Adrenal gland (tissue), 5 donors: Measurements from ENCODE around the gene NLRC5.

ENCODE experiments used
- POLR2A ChIP-seq, 2 donors: fragments of 450-650 bp; IDR thresholded peaks; one replicate each; pipeline ENCODE4 v1.6.1; 2017; ENCODE audit warnings: antibody characterized with exemption in 2 of 2, mild to moderate bottlenecking in 2 of 2, moderate library complexity in 1 of 2
- TF ChIP-seq, protein P1 (sequence below), 6 experiments: fragments of 450-650 bp in 4 of 6; fragments of 200-600 bp in 2 of 6; sonication (generic) in 1 of 6; IDR thresholded peaks; 1 replicate in 5 of 6; 2 replicates in 1 of 6; pipeline versions ENCODE4 v1.5.1 to v1.8.0; 2016 to 2021; ENCODE audit warnings: antibody characterized with exemption in 6 of 6, mild to moderate bottlenecking in 2 of 6, moderate library complexity in 1 of 6
- donor health status: DM: no; HTN: no; CAD: no.

DNA sequence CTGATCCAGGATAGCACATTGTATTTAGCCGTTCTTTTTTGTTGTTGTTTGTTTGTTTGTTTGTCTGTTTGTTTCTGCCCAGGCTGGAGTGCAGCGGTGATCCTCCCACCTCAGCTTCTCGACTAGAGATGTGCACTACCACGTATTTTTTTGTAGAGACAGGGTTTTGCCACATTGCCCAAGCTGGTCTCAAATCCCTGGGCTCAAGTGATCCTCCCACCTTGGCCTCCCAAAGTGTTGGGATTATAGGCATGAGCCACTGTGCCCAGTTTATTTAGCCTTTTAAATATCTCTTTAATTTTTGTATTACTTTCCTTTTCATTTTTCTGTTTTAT is 9.2 kb upstream of the NLRC5 start:
- TF ChIP-seq, protein P1, sequence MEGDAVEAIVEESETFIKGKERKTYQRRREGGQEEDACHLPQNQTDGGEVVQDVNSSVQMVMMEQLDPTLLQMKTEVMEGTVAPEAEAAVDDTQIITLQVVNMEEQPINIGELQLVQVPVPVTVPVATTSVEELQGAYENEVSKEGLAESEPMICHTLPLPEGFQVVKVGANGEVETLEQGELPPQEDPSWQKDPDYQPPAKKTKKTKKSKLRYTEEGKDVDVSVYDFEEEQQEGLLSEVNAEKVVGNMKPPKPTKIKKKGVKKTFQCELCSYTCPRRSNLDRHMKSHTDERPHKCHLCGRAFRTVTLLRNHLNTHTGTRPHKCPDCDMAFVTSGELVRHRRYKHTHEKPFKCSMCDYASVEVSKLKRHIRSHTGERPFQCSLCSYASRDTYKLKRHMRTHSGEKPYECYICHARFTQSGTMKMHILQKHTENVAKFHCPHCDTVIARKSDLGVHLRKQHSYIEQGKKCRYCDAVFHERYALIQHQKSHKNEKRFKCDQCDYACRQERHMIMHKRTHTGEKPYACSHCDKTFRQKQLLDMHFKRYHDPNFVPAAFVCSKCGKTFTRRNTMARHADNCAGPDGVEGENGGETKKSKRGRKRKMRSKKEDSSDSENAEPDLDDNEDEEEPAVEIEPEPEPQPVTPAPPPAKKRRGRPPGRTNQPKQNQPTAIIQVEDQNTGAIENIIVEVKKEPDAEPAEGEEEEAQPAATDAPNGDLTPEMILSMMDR (IDR thresholded peaks at IDR 0.05), result no peak
- no peak for TF ChIP-seq POLR2A (IDR thresholded peaks at IDR 0.05)
